GM21381 (cell line): ENCODE data around the gene LIMK2.
"Not testable (repeated sequence)": the region's sequence is repeated elsewhere in the genome, so short reads cannot be mapped to it uniquely, and the experiment has no call there.

Source experiments
- ATAC-seq: cut with Tn5 transposase; IDR thresholded peaks from one replicate; pipeline ENCODE4 v1.9.1; 2021; ENCODE audit warnings: mild to moderate bottlenecking, moderate library complexity; ENCODE audit not compliant: unreplicated experiment

Gene LIMK2

GRCh38 chr22:31288496-31289240 lies 76.6 kb downstream of the LIMK2 start:
- ATAC-seq: no peak

- no peak for ATAC-seq
These were observed 77.2 kb downstream of the LIMK2 start for GRCh38 chr22:31289344-31289743.

- peak; percentile 89 for ATAC-seq
These were observed 78.7 kb downstream of the LIMK2 start for GRCh38 chr22:31290494-31291471.

- no peak for ATAC-seq
These were observed 79.6 kb downstream of the LIMK2 start for GRCh38 chr22:31291481-31292235.

- peak; percentile 36 for ATAC-seq
These were observed 80.3 kb downstream of the LIMK2 start, which contains the start of gene PIK3IP1 for GRCh38 chr22:31292236-31292989. TSS of gene PIK3IP1 (minus strand) at chr22:31292488. CDS start at chr22:31292344, 144 bp downstream.

GRCh38 chr22:31295360-31295759 lies 83.3 kb downstream of the LIMK2 start:
- ATAC-seq: no peak

- no peak for ATAC-seq
These were observed 83.9 kb downstream of the LIMK2 start for GRCh38 chr22:31295831-31296657.

GRCh38 chr22:31300896-31301295 lies 88.8 kb downstream of the LIMK2 start:
- ATAC-seq: no peak

GRCh38 chr22:31302006-31302405 lies 89.9 kb downstream of the LIMK2 start:
- ATAC-seq: no peak

- no peak for ATAC-seq
These were observed 90.4 kb downstream of the LIMK2 start for GRCh38 chr22:31302537-31302936.

GRCh38 chr22:31305194-31305593 lies 93.1 kb downstream of the LIMK2 start:
- ATAC-seq: no peak

- no peak for ATAC-seq
These were observed 96.1 kb downstream of the LIMK2 start for GRCh38 chr22:31308181-31308580.

GRCh38 chr22:31313366-31314147 lies 101.5 kb downstream of the LIMK2 start:
- ATAC-seq: no peak

GRCh38 chr22:31314220-31314619 lies 102.1 kb downstream of the LIMK2 start:
- ATAC-seq: not testable (repeated sequence)

- no peak for ATAC-seq
These were observed 109.3 kb downstream of the LIMK2 start for GRCh38 chr22:31321421-31321820.

- ATAC-seq: no peak
These were observed 111.8 kb downstream of the LIMK2 start for GRCh38 chr22:31323578-31324550.

- no peak for ATAC-seq
These were observed 114.8 kb downstream of the LIMK2 start for GRCh38 chr22:31326877-31327276.
